Motor neuron (in vitro differentiated cells): ENCODE measurements around the gene RXRA. TPM values are rescaled to one million over a fixed set of nuclear protein-coding genes. Genes with fewer than 3 reads are reported as not detected.

Experiments
- ATAC-seq, 8 experiments: fragments of 200-7000 bp; cut with Tn5 transposase; replicated peaks in 6 of 8; 2 replicates each; pipeline ENCODE4 v1.8.0; 2021; ENCODE audit warnings: mild to moderate bottlenecking in 8 of 8, moderate library complexity in 8 of 8
- H3K27ac ChIP-seq, 2 donors: fragments of 250-450 bp; sonication (Bioruptor Pico); 2 replicates each; pipeline ENCODE4 v1.9.0; 2021; ENCODE audit warnings: antibody characterized with exemption in 2 of 2, mild to moderate bottlenecking in 2 of 2, moderate library complexity in 1 of 2
- H3K4me1 ChIP-seq, 2 donors: fragments of 250-450 bp; sonication (Bioruptor Pico); replicated peaks in 1 of 2; 2 replicates each; pipeline ENCODE4 v1.6.1; 2021; ENCODE audit warnings: antibody characterized with exemption in 2 of 2, mild to moderate bottlenecking in 2 of 2, moderate library complexity in 1 of 2
- H3K4me3 ChIP-seq, 5 donors: fragments of 250-450 bp; sonication (Bioruptor Pico); 2 replicates each; pipeline ENCODE4 v1.9.0; 2021; ENCODE audit warnings: antibody characterized with exemption in 5 of 5, mild to moderate bottlenecking in 5 of 5, moderate library complexity in 4 of 5
- WGBS, 10 experiments: fragments of 450-650 bp; shearing (Covaris generic); methylation state at CpG; one replicate each; pipeline ENCODE4 v1.0.0; 2022; 5-methylcytosine and 5-hydroxymethylcytosine counted together
- in situ Hi-C, 9 experiments: fragments of 400-800 bp; cut with MboI; loops; one replicate each; pipeline ENCODE4 v1.15.0; 2021; ENCODE audit warnings: low sequenced_read_pairs in 9 of 9, low pct_unique_long_range_greater_than_20kb in 2 of 9; ENCODE audit not compliant: unreplicated experiment in 9 of 9
- total RNA-seq, 8 experiments: library from RNA; unstranded; fragments of 300-600 nt; gene quantifications; 2 replicates each; pipeline versions ENCODE4 v1.2.3 to v1.2.4, GENCODE V29; 2022

RXRA gene
- total RNA-seq, 8 experiments from 2014 or later = 10.2 to 20.7 (median 13.3) TPM

- peaks cover 0 to 8% of the 10 kb centered on the region in 2 donors for H3K4me1 ChIP-seq
- no peak overlapping the region for H3K4me3 ChIP-seq
- no CpG with 5 or more reads among the region's 6 CpGs for WGBS, 10 experiments
- in situ Hi-C loops = loop anchor here in 3 of 9 experiments (25.0 kb wide), 3 partner anchors 165 to 265 kb away; partner anchors contain the start of gene COL5A1 (in 1 of the 3)
- ATAC-seq = no peak
- H3K27ac ChIP-seq = no peak overlapping the region
Measured at GRCh38 chr9:134472256-134472655, 146.0 kb downstream of the RXRA start.

- ATAC-seq = no peak
- Histone ChIP-seq H3K4me3 (no peak overlapping the region), H3K27ac (no peak overlapping the region), H3K4me1 (peaks cover 0 to 8% of the 10 kb centered on the region in 2 donors)
- 20 to 90% (median 70%) methylated on average over 1 to 10 of the region's 26 CpGs; no CpG with 5 or more reads in 4 of the 10 experiments for WGBS, 10 experiments
- in situ Hi-C loops = loop anchor here in 3 of 9 experiments (25.0 kb wide), 3 partner anchors 164 to 264 kb away; partner anchors contain the start of gene COL5A1 (in 1 of the 3)
Measured at GRCh38 chr9:134473141-134474054, 147.1 kb downstream of the RXRA start.

- ATAC-seq = no peak
- in situ Hi-C loops = loop anchor here in 3 of 9 experiments (25.0 kb wide), 3 partner anchors 163 to 263 kb away; partner anchors contain the start of gene COL5A1 (in 1 of the 3)
- 0 to 69% (median 58%) methylated on average over 3 to 4 of the region's 7 CpGs; no CpG with 5 or more reads in 7 of the 10 experiments for WGBS, 10 experiments
- Histone ChIP-seq H3K27ac (no peak overlapping the region), H3K4me3 (no peak overlapping the region), H3K4me1 (peaks cover 0 to 8% of the 10 kb centered on the region in 2 donors)
Measured at GRCh38 chr9:134474055-134474370, 147.8 kb downstream of the RXRA start.

GRCh38 chr9:134475011-134475790 is 148.9 kb downstream of the RXRA start:
- in situ Hi-C loops = no loop called here
- ATAC-seq = peak; percentile 82 to 98 (median 88)
- peak overlapping the region in 1 of 2 donors; percentile 36 for H3K27ac ChIP-seq

GRCh38 chr9:134476272-134476941 is 150.2 kb downstream of the RXRA start:
- no peak for ATAC-seq
- Histone ChIP-seq H3K4me1 (peaks cover 0 to 8% of the 10 kb centered on the region in 2 donors), H3K4me3 (no peak overlapping the region), H3K27ac (no peak overlapping the region)
- in situ Hi-C loops = no loop called here
- 40 to 100% (median 85%) methylated on average over 1 to 6 of the region's 9 CpGs; no CpG with 5 or more reads in 5 of the 10 experiments for WGBS, 10 experiments

More at GRCh38 chr9:134475011-134475790, 148.9 kb downstream of the RXRA start:
- H3K4me3 ChIP-seq = no peak overlapping the region
- 0 to 100% (median 80%) methylated on average over 1 of the region's 27 CpGs; no CpG with 5 or more reads in 7 of the 10 experiments for WGBS, 10 experiments
- H3K4me1 ChIP-seq = peaks cover 0 to 8% of the 10 kb centered on the region in 2 donors

GRCh38 chr9:134476942-134477335 is 150.7 kb downstream of the RXRA start:
- H3K27ac ChIP-seq = no peak overlapping the region
- H3K4me3 ChIP-seq = no peak overlapping the region
- H3K4me1 ChIP-seq = peaks cover 0 to 8% of the 10 kb centered on the region in 2 donors
- WGBS, 10 experiments = 40 to 100% (median 96%) methylated on average over 1 to 7 of the region's 15 CpGs; no CpG with 5 or more reads in 4 of the 10 experiments
- in situ Hi-C loops = no loop called here
- no peak for ATAC-seq

- Histone ChIP-seq H3K4me3 (no peak overlapping the region), H3K4me1 (peaks cover 0 to 8% of the 10 kb centered on the region in 2 donors), H3K27ac (no peak overlapping the region)
- 0 to 100% (median 80%) methylated on average over 2 to 6 of the region's 15 CpGs; no CpG with 5 or more reads in 5 of the 10 experiments for WGBS, 10 experiments
- in situ Hi-C loops = no loop called here
- no peak for ATAC-seq
Measured at GRCh38 chr9:134477342-134477925, 151.2 kb downstream of the RXRA start.

- peaks cover 0 to 8% of the 10 kb centered on the region in 2 donors for H3K4me1 ChIP-seq
- 34 to 87% (median 73%) methylated on average over 3 to 10 of the region's 14 CpGs; no CpG with 5 or more reads in 5 of the 10 experiments for WGBS, 10 experiments
- no peak overlapping the region for H3K27ac ChIP-seq
- H3K4me3 ChIP-seq = no peak overlapping the region
- in situ Hi-C loops = no loop called here
- ATAC-seq = no peak
Measured at GRCh38 chr9:134477927-134478326, 151.7 kb downstream of the RXRA start.

- H3K4me3 ChIP-seq = no peak overlapping the region
- H3K4me1 ChIP-seq = no peaks in the 10 kb centered on the region
- 57 to 67% (median 60%) methylated on average over 1 to 3 of the region's 7 CpGs; no CpG with 5 or more reads in 7 of the 10 experiments for WGBS, 10 experiments
- H3K27ac ChIP-seq = no peak overlapping the region
- in situ Hi-C loops = no loop called here
- no peak for ATAC-seq
Measured at GRCh38 chr9:134481762-134482161, 155.5 kb downstream of the RXRA start.

GRCh38 chr9:134482226-134482625 is 156.0 kb downstream of the RXRA start:
- ATAC-seq = no peak
- H3K27ac ChIP-seq = no peak overlapping the region
- in situ Hi-C loops = no loop called here
- H3K4me1 ChIP-seq = no peaks in the 10 kb centered on the region
- 40 to 80% (median 73%) methylated on average over 1 to 3 of the region's 10 CpGs; no CpG with 5 or more reads in 4 of the 10 experiments for WGBS, 10 experiments
- H3K4me3 ChIP-seq = no peak overlapping the region

- 54 to 100% (median 80%) methylated on average over 1 to 4 of the region's 24 CpGs; no CpG with 5 or more reads in 2 of the 10 experiments for WGBS, 10 experiments
- Histone ChIP-seq H3K4me3 (no peak overlapping the region), H3K4me1 (no peaks in the 10 kb centered on the region), H3K27ac (no peak overlapping the region)
- in situ Hi-C loops = no loop called here
- ATAC-seq = no peak
Measured at GRCh38 chr9:134483361-134484184, 157.3 kb downstream of the RXRA start.
